Measurements from ENCODE around the gene PLIN1.

- TF ChIP-seq CTCF (IDR thresholded peaks at IDR 0.05) (no peak), POLR2A (IDR thresholded peaks at IDR 0.05) (no peak)
Measured at GRCh38 chr15:89693091-89693490, 13.9 kb upstream of the PLIN1 start.
